NCI-H1930 (cell line): Measurements from ENCODE around the gene BMERB1.
"Not testable (repeated sequence)": the region's sequence is repeated elsewhere in the genome, so short reads cannot be mapped to it uniquely, and the experiment has no call there.

Experiments
- DNase-seq, 2 experiments: peaks; one replicate each; lab custom pipeline; 2025; lab: John Stamatoyannopoulos, UW

Gene BMERB1

GRCh38 chr16:15425861-15426260 is 8.5 kb upstream of the BMERB1 start:
- DNase-seq: no peak

- DNase-seq: no peak
Observed at GRCh38 chr16:15426796-15427195, 7.6 kb upstream of the BMERB1 start.

GRCh38 chr16:15427648-15428239 is 6.6 kb upstream of the BMERB1 start:
- no peak for DNase-seq

- DNase-seq: not testable (repeated sequence)
Observed at GRCh38 chr16:15430884-15431283, 3.5 kb upstream of the BMERB1 start.

GRCh38 chr16:15434079-15434424 is 336 bp upstream of the BMERB1 start:
- DNase-seq: no peak

- DNase-seq: no peak
Observed at GRCh38 chr16:15435216-15435864, 952 bp downstream of the BMERB1 start.

- DNase-seq: no peak
Observed at GRCh38 chr16:15439102-15439501, 4.7 kb downstream of the BMERB1 start.

- DNase-seq: no peak
Observed at GRCh38 chr16:15439521-15439920, 5.1 kb downstream of the BMERB1 start.

- no peak for DNase-seq
Observed at GRCh38 chr16:15440852-15441251, 6.5 kb downstream of the BMERB1 start.

GRCh38 chr16:15442140-15442539 is 7.8 kb downstream of the BMERB1 start:
- DNase-seq: not testable (repeated sequence)

GRCh38 chr16:15443753-15444152 is 9.4 kb downstream of the BMERB1 start:
- DNase-seq: no peak

- no peak for DNase-seq
Observed at GRCh38 chr16:15444264-15444663, 9.9 kb downstream of the BMERB1 start.

GRCh38 chr16:15445450-15445849 is 11.1 kb downstream of the BMERB1 start:
- DNase-seq: no peak

GRCh38 chr16:15446901-15447300 is 12.5 kb downstream of the BMERB1 start:
- DNase-seq: no peak

GRCh38 chr16:15450624-15451023 is 16.2 kb downstream of the BMERB1 start:
- DNase-seq: no peak

GRCh38 chr16:15451098-15451731 is 16.8 kb downstream of the BMERB1 start:
- no peak for DNase-seq

- DNase-seq: no peak
Observed at GRCh38 chr16:15452246-15452855, 18.0 kb downstream of the BMERB1 start.

- DNase-seq: not testable (repeated sequence)
Observed at GRCh38 chr16:15453296-15453695, 18.9 kb downstream of the BMERB1 start.

GRCh38 chr16:15454933-15455332 is 20.5 kb downstream of the BMERB1 start:
- DNase-seq: not testable (repeated sequence)

- DNase-seq: no peak
Observed at GRCh38 chr16:15457400-15457799, 23.0 kb downstream of the BMERB1 start.

GRCh38 chr16:15457958-15458357 is 23.6 kb downstream of the BMERB1 start:
- no peak for DNase-seq

GRCh38 chr16:15459791-15460190 is 25.4 kb downstream of the BMERB1 start:
- no peak for DNase-seq

- no peak for DNase-seq
Observed at GRCh38 chr16:15460601-15461000, 26.2 kb downstream of the BMERB1 start.
